ENCODE measurements around the gene IFI30.
A peak's percentile ranks its signal among the peaks of the same experiment; 100 is the strongest.
"Not testable (repeated sequence)": the region's sequence is repeated elsewhere in the genome, so short reads cannot be mapped to it uniquely, and the experiment has no call there.

The IFI30 gene

GRCh38 chr19:18152817-18153555 lies 20.6 kb upstream of the IFI30 start, which contains the start of gene PIK3R2:
TSS of gene PIK3R2 (plus strand) at chr19:18153163. CDS start at chr19:18155880, 2,717 bp downstream.
- peak; percentile 99 for DNase-seq (ENCODE audit: low spot score)

- DNase-seq (ENCODE audit: low spot score) = no peak
Observed at GRCh38 chr19:18153556-18154134, 20.0 kb upstream of the IFI30 start.

GRCh38 chr19:18155095-18156087 lies 18.2 kb upstream of the IFI30 start:
- DNase-seq (ENCODE audit: low spot score) = no peak

- DNase-seq (ENCODE audit: low spot score) = no peak
Observed at GRCh38 chr19:18156268-18156667, 17.3 kb upstream of the IFI30 start.

GRCh38 chr19:18156841-18157464 lies 16.7 kb upstream of the IFI30 start:
- DNase-seq (ENCODE audit: low spot score) = peak; percentile 33

- no peak for DNase-seq (ENCODE audit: low spot score)
Observed at GRCh38 chr19:18157465-18158063, 16.0 kb upstream of the IFI30 start.

GRCh38 chr19:18158467-18158866 lies 15.1 kb upstream of the IFI30 start:
- DNase-seq (ENCODE audit: low spot score) = no peak

GRCh38 chr19:18159059-18159616 lies 14.5 kb upstream of the IFI30 start:
- DNase-seq (ENCODE audit: low spot score) = not testable (repeated sequence)

- DNase-seq (ENCODE audit: low spot score) = no peak
Observed at GRCh38 chr19:18159810-18160209, 13.8 kb upstream of the IFI30 start.

GRCh38 chr19:18160493-18160970 lies 13.1 kb upstream of the IFI30 start:
- no peak for DNase-seq (ENCODE audit: low spot score)

- DNase-seq (ENCODE audit: low spot score) = peak; percentile 41
Observed at GRCh38 chr19:18160971-18161635, 12.5 kb upstream of the IFI30 start.

GRCh38 chr19:18161636-18162002 lies 12.0 kb upstream of the IFI30 start:
- DNase-seq (ENCODE audit: low spot score) = no peak

- DNase-seq (ENCODE audit: low spot score) = no peak
Observed at GRCh38 chr19:18164072-18164471, 9.5 kb upstream of the IFI30 start.

- no peak for DNase-seq (ENCODE audit: low spot score)
Observed at GRCh38 chr19:18165794-18166544, 7.6 kb upstream of the IFI30 start.

- DNase-seq (ENCODE audit: low spot score) = no peak
Observed at GRCh38 chr19:18167011-18167410, 6.6 kb upstream of the IFI30 start.

- DNase-seq (ENCODE audit: low spot score) = peak; percentile 30
Observed at GRCh38 chr19:18167975-18168645, 5.5 kb upstream of the IFI30 start.

GRCh38 chr19:18168673-18169381 lies 4.8 kb upstream of the IFI30 start:
- no peak for DNase-seq (ENCODE audit: low spot score)

GRCh38 chr19:18170714-18171255 lies 2.8 kb upstream of the IFI30 start:
- no peak for DNase-seq (ENCODE audit: low spot score)
